ENCODE results near the gene BTG3.

The BTG3 gene

DNA sequence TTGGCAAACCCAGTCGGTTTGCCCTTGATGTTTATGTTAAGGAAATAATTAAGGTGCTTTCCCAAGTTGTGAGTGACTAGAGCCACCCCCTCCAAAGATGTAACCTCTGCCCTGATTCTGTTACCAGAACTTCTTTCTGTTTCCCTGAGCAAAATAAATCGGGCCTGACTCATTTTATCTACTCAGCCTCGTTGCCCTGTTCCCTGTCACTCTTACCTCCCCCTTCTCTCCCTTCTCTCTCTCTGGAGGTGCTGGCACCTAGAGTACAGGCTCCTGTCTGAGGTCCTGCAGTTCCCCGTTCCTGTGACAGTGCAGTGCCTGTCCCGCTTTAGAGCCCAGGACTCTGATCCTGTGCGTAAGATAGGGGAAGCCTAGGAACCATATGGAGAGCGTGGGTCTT is 64.4 kb downstream of the BTG3 start:
- in situ Hi-C loops (cut with HindIII; ENCODE audit: low sequenced_read_pairs) = no loop called here
- H3K4me3 ChIP-seq (ENCODE audit: low read depth, low read length) = no peak overlapping the region
- DNase-seq (ENCODE audit: low read depth, low spot score) = no peak
- TF ChIP-seq, protein P1, sequence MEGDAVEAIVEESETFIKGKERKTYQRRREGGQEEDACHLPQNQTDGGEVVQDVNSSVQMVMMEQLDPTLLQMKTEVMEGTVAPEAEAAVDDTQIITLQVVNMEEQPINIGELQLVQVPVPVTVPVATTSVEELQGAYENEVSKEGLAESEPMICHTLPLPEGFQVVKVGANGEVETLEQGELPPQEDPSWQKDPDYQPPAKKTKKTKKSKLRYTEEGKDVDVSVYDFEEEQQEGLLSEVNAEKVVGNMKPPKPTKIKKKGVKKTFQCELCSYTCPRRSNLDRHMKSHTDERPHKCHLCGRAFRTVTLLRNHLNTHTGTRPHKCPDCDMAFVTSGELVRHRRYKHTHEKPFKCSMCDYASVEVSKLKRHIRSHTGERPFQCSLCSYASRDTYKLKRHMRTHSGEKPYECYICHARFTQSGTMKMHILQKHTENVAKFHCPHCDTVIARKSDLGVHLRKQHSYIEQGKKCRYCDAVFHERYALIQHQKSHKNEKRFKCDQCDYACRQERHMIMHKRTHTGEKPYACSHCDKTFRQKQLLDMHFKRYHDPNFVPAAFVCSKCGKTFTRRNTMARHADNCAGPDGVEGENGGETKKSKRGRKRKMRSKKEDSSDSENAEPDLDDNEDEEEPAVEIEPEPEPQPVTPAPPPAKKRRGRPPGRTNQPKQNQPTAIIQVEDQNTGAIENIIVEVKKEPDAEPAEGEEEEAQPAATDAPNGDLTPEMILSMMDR (IDR thresholded peaks at IDR 0.05; ENCODE audit: low read depth, low read length) = no peak

DNA sequence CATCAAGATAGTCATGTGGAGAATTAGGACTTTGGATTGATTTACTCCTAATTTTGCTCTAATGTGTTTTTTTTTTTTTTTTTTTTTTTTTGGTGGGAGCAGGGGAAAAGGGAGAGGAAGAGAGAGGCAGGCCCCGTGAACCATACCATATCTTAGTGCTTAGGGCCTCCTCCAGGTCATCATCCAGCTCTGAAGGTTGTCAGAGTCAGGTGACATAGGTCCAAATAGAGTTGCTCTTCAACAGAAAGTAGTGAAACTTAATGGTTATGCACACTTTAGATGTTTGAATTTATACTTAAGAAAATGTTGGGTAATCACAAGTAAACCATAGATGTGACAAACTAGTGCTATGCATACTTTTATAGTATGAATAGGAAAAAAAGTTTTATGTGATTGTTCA is 67.7 kb downstream of the BTG3 start:
- DNase-seq (ENCODE audit: low read depth, low spot score) = no peak
- TF ChIP-seq, protein P1 (IDR thresholded peaks at IDR 0.05; ENCODE audit: low read depth, low read length) = no peak
- H3K4me3 ChIP-seq (ENCODE audit: low read depth, low read length) = no peak overlapping the region
- in situ Hi-C loops (cut with HindIII; ENCODE audit: low sequenced_read_pairs) = no loop called here
